Liver (tissue), 9 donors: ENCODE measurements around the gene SEC23IP. TPM values are rescaled to one million over a fixed set of nuclear protein-coding genes. Genes with fewer than 3 reads are reported as not detected.
A peak's percentile ranks its signal among the peaks of the same experiment; 100 is the strongest.

Source experiments
- DNase-seq: peaks from one replicate; pipeline ENCODE4 v3.0.0-alpha.2; 2017; ENCODE audit warnings: low spot score
- H3K27ac ChIP-seq, 2 donors: one replicate each; pipeline ENCODE4 v1.7.0; 2013; ENCODE audit warnings: inconsistent platforms in 2 of 2, low read length in 2 of 2, control low read depth in 1 of 2, low read depth in 1 of 2, mild to moderate bottlenecking in 1 of 2
- H3K27me3 ChIP-seq, 4 donors: one replicate each; pipeline versions ENCODE4 v1.6.1 to v1.7.0; 2013; ENCODE audit warnings: low read length in 3 of 4, inconsistent platforms in 1 of 4, mild to moderate bottlenecking in 1 of 4, moderate library complexity in 1 of 4; ENCODE audit not compliant: control insufficient read depth in 4 of 4, insufficient read depth in 4 of 4
- H3K36me3 ChIP-seq, 4 donors: one replicate each; pipeline versions ENCODE4 v1.6.1 to v1.7.0; 2013; ENCODE audit warnings: low read length in 3 of 4, mild to moderate bottlenecking in 3 of 4, low read depth in 1 of 4, moderate library complexity in 1 of 4; ENCODE audit not compliant: control insufficient read depth in 4 of 4, insufficient read depth in 3 of 4
- H3K4me1 ChIP-seq, 4 donors: one replicate each; pipeline versions ENCODE4 v1.6.1 to v1.7.0; 2013; ENCODE audit warnings: low read length in 3 of 4, mild to moderate bottlenecking in 3 of 4, moderate library complexity in 1 of 4; ENCODE audit not compliant: control insufficient read depth in 4 of 4, insufficient read depth in 4 of 4
- H3K4me3 ChIP-seq, 3 donors: one replicate each; pipeline versions ENCODE4 v1.6.1 to v1.7.0; 2013; ENCODE audit warnings: low read length in 3 of 3, control low read depth in 1 of 3, low read depth in 1 of 3, mild to moderate bottlenecking in 1 of 3
- H3K9ac ChIP-seq, 2 donors: one replicate each; pipeline ENCODE4 v1.7.0; 2013; ENCODE audit warnings: low read length in 2 of 2, mild to moderate bottlenecking in 2 of 2, moderate library complexity in 2 of 2, control low read depth in 1 of 2, low read depth in 1 of 2
- H3K9me3 ChIP-seq, 4 donors: one replicate each; pipeline versions ENCODE4 v1.6.1 to v1.7.0; 2013; ENCODE audit warnings: low read length in 3 of 4; ENCODE audit not compliant: control insufficient read depth in 4 of 4
- CTCF ChIP-seq: fragments of 150-350 bp; IDR thresholded peaks from 2 replicates; pipeline ENCODE4 v1.5.1; 2017; ENCODE audit warnings: improper control_type of control experiment, low read depth, low read length; ENCODE audit not compliant: missing input control
- EGR1 ChIP-seq, 2 donors: IDR thresholded peaks; 2 replicates each; pipeline ENCODE4 v1.6.1; 2016 to 2018; ENCODE audit warnings: antibody characterized with exemption in 2 of 2, low read depth in 2 of 2
- FOXA1 ChIP-seq: IDR thresholded peaks from 2 replicates; pipeline ENCODE4 v1.6.1; 2016; ENCODE audit warnings: antibody characterized with exemption
- GABPA ChIP-seq, 2 donors: IDR thresholded peaks in 1 of 2; conservative IDR thresholded peaks in 1 of 2; 2 replicates each; pipeline ENCODE4 v1.6.1; 2016; ENCODE audit warnings: antibody characterized with exemption in 2 of 2, mild to moderate bottlenecking in 1 of 2, moderate library complexity in 1 of 2
- HNF4A ChIP-seq, 2 donors: conservative IDR thresholded peaks; 2 replicates each; pipeline ENCODE4 v1.6.1; 2016; ENCODE audit warnings: antibody characterized with exemption in 2 of 2, mild to moderate bottlenecking in 2 of 2
- HNF4G ChIP-seq: IDR thresholded peaks from 2 replicates; pipeline ENCODE4 v1.6.1; 2016; ENCODE audit warnings: antibody characterized with exemption
- JUND ChIP-seq, 2 donors: IDR thresholded peaks; 2 replicates each; pipeline ENCODE4 v1.6.1; 2016; ENCODE audit warnings: antibody characterized with exemption in 2 of 2
- MAX ChIP-seq: IDR thresholded peaks from 2 replicates; pipeline ENCODE4 v1.6.1; 2016; ENCODE audit warnings: antibody characterized with exemption
- NR2F2 ChIP-seq: IDR thresholded peaks from 2 replicates; pipeline ENCODE4 v1.6.1; 2016; ENCODE audit warnings: antibody characterized with exemption
- RAD21 ChIP-seq, 2 donors: IDR thresholded peaks; 2 replicates each; pipeline ENCODE4 v1.6.1; 2016; ENCODE audit warnings: antibody characterized with exemption in 2 of 2, mild to moderate bottlenecking in 2 of 2
- RXRA ChIP-seq, 2 donors: IDR thresholded peaks; 2 replicates each; pipeline ENCODE4 v1.6.1; 2017 to 2018; ENCODE audit warnings: antibody characterized with exemption in 2 of 2, mild to moderate bottlenecking in 1 of 2
- TAF1 ChIP-seq: conservative IDR thresholded peaks from 2 replicates; pipeline ENCODE4 v1.6.1; 2016; ENCODE audit warnings: antibody characterized with exemption, mild to moderate bottlenecking
- YY1 ChIP-seq: IDR thresholded peaks from 2 replicates; pipeline ENCODE4 v1.6.1; 2016; ENCODE audit warnings: antibody characterized with exemption, mild to moderate bottlenecking
- WGBS: extraction: QIAGEN DNeasy Blood & Tissue Kit; methylation state at CpG from one replicate; pipeline ENCODE4 v1.1.7; 2013; 5-methylcytosine and 5-hydroxymethylcytosine counted together
- polyA plus RNA-seq, 2 donors: library from polyadenylated mRNA; stranded (reverse) in 1 of 2; unstranded in 1 of 2; fragments of 200-250 nt in 1 of 2; fragments of >200 nt in 1 of 2; fragmentation: Nextera tagmentation in 1 of 2; extraction: Ambion mirVana in 1 of 2; gene quantifications; one replicate each; pipeline versions ENCODE4 v1.2.1 to v1.2.3, GENCODE V29; 2013 to 2015
- total RNA-seq, 2 donors: library from RNA; depleted of rRNA; stranded (reverse); fragments of >200 nt; gene quantifications; one replicate each; pipeline ENCODE4 v1.2.3, GENCODE V29; 2014
- donor health status: healthy.
- donor health status: healthy.
- donor health status: healthy.
- donor health status: healthy.
- donor health status: healthy.

SEC23IP gene
- total and polyA plus RNA-seq, 4 donors: 10.1 to 16.0 (median 12.6) TPM

- no peaks in the 10 kb centered on the region for H3K27me3 ChIP-seq
- peak overlapping the region; percentile 62 to 99 (median 94) for H3K4me3 ChIP-seq
- peaks cover 0 to 21% (median 12%) of the 10 kb centered on the region in 4 donors for H3K4me1 ChIP-seq
- WGBS: under 1% methylated on average over 56 of the region's 56 CpGs
- no peaks in the 10 kb centered on the region for H3K36me3 ChIP-seq
- TF ChIP-seq TAF1 (no peak), RXRA (IDR thresholded peaks at IDR 0.05) (no peak), HNF4A (conservative IDR thresholded peaks at IDR 0.05) (no peak), CTCF (no peak), NR2F2 (no peak), MAX (no peak), HNF4G (no peak), JUND (IDR thresholded peaks at IDR 0.05) (no peak), EGR1 (IDR thresholded peaks at IDR 0.05; ENCODE audit: low read depth in 2 of 2) (no peak), YY1 (peak; percentile 33), GABPA (IDR thresholded peaks at IDR 0.05 in 1 of 2, conservative IDR thresholded peaks at IDR 0.05 in 1 of 2) (peak; percentile 41 to 80)
- peak overlapping the region; percentile 79 to 82 for H3K27ac ChIP-seq
- no peaks in the 10 kb centered on the region for H3K9me3 ChIP-seq
- peak overlapping the region; percentile 59 to 93 for H3K9ac ChIP-seq
- peak; percentile 66 for DNase-seq
Measured at GRCh38 chr10:119871881-119872609, 20.5 kb upstream of the SEC23IP start.

- no peaks in the 10 kb centered on the region for H3K9me3 ChIP-seq
- no peak for DNase-seq
- TF ChIP-seq MAX (no peak), HNF4A (conservative IDR thresholded peaks at IDR 0.05) (no peak), EGR1 (IDR thresholded peaks at IDR 0.05; ENCODE audit: low read depth in 2 of 2) (no peak), RAD21 (IDR thresholded peaks at IDR 0.05) (no peak), GABPA (IDR thresholded peaks at IDR 0.05 in 1 of 2, conservative IDR thresholded peaks at IDR 0.05 in 1 of 2) (no peak), CTCF (no peak), FOXA1 (no peak)
- peak within 1 kb of the TSS; percentile 79 to 82 for H3K27ac ChIP-seq
- peak within 1 kb of the TSS; percentile 88 to 93 for H3K9ac ChIP-seq
- peaks cover 0 to 21% (median 12%) of the 10 kb centered on the region in 4 donors for H3K4me1 ChIP-seq
- H3K36me3 ChIP-seq: no peaks in the 10 kb centered on the region
- under 1% methylated on average over 42 of the region's 42 CpGs for WGBS
- peak within 1 kb of the TSS; percentile 86 to 99 (median 94) for H3K4me3 ChIP-seq
- H3K27me3 ChIP-seq: no peaks in the 10 kb centered on the region
Measured at GRCh38 chr10:119872610-119872859, 20.0 kb upstream of the SEC23IP start, which contains the start of gene MCMBP. Gene MCMBP (minus strand): TSS chr10:119872843. CDS start chr10:119872584, 259 bp downstream.
